Mesothelial cell of epicardium (in vitro differentiated cells): ENCODE measurements around the gene SLC7A14. TPM values are rescaled to one million over a fixed set of nuclear protein-coding genes. Genes with fewer than 3 reads are reported as not detected.

ENCODE experiments used
- DNase-seq, 2 experiments: peaks; one replicate each; pipeline ENCODE4 v3.0.0; 2021; ENCODE audit warnings: low spot score in 2 of 2; ENCODE audit not compliant: unreplicated experiment in 2 of 2
- H3K27ac Mint-ChIP-seq: 2 replicates; pipeline ENCODE4 v1.8.0; 2021; ENCODE audit warnings: mixed read lengths
- H3K27me3 Mint-ChIP-seq: 2 replicates; pipeline ENCODE4 v1.8.0; 2021; ENCODE audit warnings: low read depth, mixed read lengths
- H3K36me3 Mint-ChIP-seq: 2 replicates; pipeline ENCODE4 v1.8.0; 2021; ENCODE audit warnings: mixed read lengths
- H3K4me1 Mint-ChIP-seq: 2 replicates; pipeline ENCODE4 v1.8.0; 2021; ENCODE audit warnings: mixed read lengths
- H3K4me3 Mint-ChIP-seq: 2 replicates; pipeline ENCODE4 v1.8.0; 2021; ENCODE audit warnings: mild to moderate bottlenecking, moderate library complexity, mixed read lengths
- H3K9me3 Mint-ChIP-seq: 2 replicates; pipeline ENCODE4 v1.8.0; 2021; ENCODE audit warnings: mixed read lengths
- total RNA-seq: library from RNA; stranded (reverse); gene quantifications from 3 replicates; pipeline ENCODE4 v1.2.1, GENCODE V29; 2021
- TF ChIP-seq, protein P1 (sequence below): fragments of 200-600 bp; sonication (generic); IDR thresholded peaks from one replicate; pipeline ENCODE4 v1.5.0; 2021; ENCODE audit warnings: antibody characterized with exemption; ENCODE audit not compliant: unreplicated experiment

Gene SLC7A14
- total RNA-seq, 1 donor from 2014 or later = 6.6 TPM

DNA sequence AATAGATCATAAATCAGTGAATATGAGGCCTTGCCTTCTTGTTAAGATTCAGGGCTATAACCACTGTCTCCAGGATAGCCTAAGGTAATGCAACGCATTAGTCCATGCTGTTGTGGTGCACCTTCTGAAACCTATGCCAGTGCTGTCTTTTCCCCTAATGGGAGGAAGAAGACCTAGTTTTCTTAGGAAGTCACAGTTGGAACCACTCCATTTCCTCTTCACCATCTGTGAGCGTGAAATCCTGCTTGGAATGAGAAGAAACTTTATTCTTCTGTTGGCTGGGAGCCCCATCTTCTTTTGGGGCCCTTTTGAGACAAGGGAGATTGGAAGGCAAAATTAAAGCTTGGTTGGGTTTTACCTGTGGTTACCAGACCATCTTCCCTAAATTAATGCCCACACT, 25.9 kb upstream of the SLC7A14 start:
- no peak overlapping the region for H3K27ac Mint-ChIP-seq
- no peak for DNase-seq
- TF ChIP-seq, protein P1, sequence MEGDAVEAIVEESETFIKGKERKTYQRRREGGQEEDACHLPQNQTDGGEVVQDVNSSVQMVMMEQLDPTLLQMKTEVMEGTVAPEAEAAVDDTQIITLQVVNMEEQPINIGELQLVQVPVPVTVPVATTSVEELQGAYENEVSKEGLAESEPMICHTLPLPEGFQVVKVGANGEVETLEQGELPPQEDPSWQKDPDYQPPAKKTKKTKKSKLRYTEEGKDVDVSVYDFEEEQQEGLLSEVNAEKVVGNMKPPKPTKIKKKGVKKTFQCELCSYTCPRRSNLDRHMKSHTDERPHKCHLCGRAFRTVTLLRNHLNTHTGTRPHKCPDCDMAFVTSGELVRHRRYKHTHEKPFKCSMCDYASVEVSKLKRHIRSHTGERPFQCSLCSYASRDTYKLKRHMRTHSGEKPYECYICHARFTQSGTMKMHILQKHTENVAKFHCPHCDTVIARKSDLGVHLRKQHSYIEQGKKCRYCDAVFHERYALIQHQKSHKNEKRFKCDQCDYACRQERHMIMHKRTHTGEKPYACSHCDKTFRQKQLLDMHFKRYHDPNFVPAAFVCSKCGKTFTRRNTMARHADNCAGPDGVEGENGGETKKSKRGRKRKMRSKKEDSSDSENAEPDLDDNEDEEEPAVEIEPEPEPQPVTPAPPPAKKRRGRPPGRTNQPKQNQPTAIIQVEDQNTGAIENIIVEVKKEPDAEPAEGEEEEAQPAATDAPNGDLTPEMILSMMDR = no peak
- peaks cover 10% of the 10 kb centered on the region for H3K4me1 Mint-ChIP-seq
- H3K27me3 Mint-ChIP-seq = no peaks in the 10 kb centered on the region
- H3K9me3 Mint-ChIP-seq = peaks cover 4% of the 10 kb centered on the region
- no peaks in the 10 kb centered on the region for H3K36me3 Mint-ChIP-seq
- no peak overlapping the region for H3K4me3 Mint-ChIP-seq

DNA sequence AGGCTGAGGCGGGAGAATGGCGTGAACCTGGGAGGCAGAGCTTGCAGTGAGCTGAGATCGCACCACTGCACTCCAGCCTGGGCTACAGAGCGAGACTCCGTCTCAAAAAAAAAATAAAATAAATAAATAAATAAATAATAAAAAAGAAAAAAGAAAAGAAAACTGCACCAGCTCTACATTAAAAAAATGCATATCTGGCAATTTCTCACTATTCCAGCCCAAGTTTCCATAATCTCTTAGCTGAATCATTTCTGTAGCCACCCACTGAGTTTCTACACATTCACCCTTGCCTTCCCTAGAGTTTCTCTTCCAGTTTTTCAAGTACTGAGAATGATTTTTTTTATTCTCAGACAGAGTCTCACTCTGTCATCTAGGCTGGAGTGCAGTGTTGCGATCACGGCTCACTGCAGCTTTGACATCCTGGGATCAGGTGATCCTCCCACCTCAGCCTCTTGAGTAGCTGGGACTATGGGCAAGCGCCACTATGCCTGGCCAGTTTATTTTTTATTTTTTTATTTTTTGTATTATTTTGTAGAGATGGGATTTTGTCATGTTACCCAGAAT, 24.5 kb upstream of the SLC7A14 start:
- H3K4me3 Mint-ChIP-seq = no peak overlapping the region
- H3K27ac Mint-ChIP-seq = no peak overlapping the region
- TF ChIP-seq, protein P1 = no peak
- H3K27me3 Mint-ChIP-seq = peaks cover 2% of the 10 kb centered on the region
- H3K4me1 Mint-ChIP-seq = peaks cover 10% of the 10 kb centered on the region
- H3K9me3 Mint-ChIP-seq = no peaks in the 10 kb centered on the region
- no peak for DNase-seq
- H3K36me3 Mint-ChIP-seq = no peaks in the 10 kb centered on the region

DNA sequence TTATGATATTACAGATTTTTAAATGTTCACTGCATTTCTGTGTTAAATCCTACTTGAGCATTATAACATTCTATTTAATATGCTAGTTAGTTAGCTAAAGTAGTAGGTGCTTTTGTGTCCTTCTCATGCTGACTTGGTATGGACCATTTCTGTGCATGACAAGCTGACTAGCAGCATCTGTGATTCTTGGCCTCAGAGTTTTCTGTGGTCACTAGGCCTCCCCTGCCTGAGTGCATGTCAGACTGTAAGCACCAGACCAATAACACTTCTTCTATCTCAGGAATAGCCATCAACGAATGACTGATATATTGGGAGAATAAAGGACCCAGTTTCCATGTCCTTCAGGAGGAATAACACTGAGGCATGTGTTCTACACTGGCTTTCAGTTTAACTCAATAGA, 22.6 kb upstream of the SLC7A14 start:
- Mint-ChIP-seq H3K36me3 (no peaks in the 10 kb centered on the region), H3K9me3 (no peaks in the 10 kb centered on the region), H3K4me3 (no peak overlapping the region)

DNA sequence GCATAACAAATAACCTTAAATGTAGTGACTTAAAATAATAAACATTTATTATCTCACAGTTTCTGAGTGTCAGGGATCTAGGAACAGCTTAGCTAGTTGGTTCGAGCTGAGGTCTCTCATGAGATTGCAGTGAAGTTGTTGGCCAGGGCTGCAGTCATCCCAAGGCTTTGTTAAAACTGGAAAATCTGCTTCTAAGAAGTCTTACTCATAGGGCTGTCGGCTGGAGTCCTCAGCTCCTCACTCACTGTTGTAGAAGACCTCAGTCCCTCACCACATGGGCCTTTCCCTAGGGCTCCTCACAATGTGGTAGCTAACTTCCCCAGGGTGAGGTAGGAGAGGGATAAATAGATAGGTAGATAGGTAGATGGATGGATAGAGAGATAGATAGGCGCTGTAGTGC, 20.8 kb upstream of the SLC7A14 start:
- Mint-ChIP-seq H3K9me3 (peaks cover under 1% of the 10 kb centered on the region), H3K4me1 (peaks cover 8% of the 10 kb centered on the region), H3K27ac (no peak overlapping the region), H3K27me3 (peaks cover 10% of the 10 kb centered on the region), H3K4me3 (no peak overlapping the region), H3K36me3 (no peaks in the 10 kb centered on the region)
- TF ChIP-seq, protein P1 = no peak
- no peak for DNase-seq

More for the DNA sequence above, 22.6 kb upstream of the SLC7A14 start:
- Mint-ChIP-seq H3K27ac (no peak overlapping the region), H3K27me3 (peaks cover 8% of the 10 kb centered on the region), H3K4me1 (peaks cover 10% of the 10 kb centered on the region)
- no peak for DNase-seq
- TF ChIP-seq, protein P1 = no peak

DNA sequence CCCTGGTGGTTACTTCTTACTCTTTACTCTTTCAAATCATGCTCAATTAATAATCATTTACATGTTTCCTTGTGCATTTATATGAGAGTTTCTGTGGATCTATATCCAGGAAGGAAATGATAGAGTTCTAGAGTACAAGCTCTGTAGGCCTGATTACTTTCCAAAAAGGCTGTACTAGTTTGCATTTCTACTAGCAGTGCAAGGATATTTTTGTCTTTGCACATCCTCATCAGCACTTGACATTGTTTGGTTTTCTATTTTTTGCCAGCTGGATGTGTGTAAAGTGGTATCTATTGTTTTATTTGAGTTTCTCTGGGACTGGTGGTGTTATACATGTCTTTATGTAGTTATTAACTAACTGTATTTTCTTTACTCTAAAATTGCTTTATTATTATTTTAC, 19.6 kb upstream of the SLC7A14 start:
- H3K4me1 Mint-ChIP-seq = peaks cover 3% of the 10 kb centered on the region
- DNase-seq = no peak
- no peak overlapping the region for H3K4me3 Mint-ChIP-seq
- no peak overlapping the region for H3K27ac Mint-ChIP-seq
- H3K36me3 Mint-ChIP-seq = no peaks in the 10 kb centered on the region
- H3K9me3 Mint-ChIP-seq = peaks cover 4% of the 10 kb centered on the region
- peaks cover 10% of the 10 kb centered on the region for H3K27me3 Mint-ChIP-seq
- TF ChIP-seq, protein P1 = no peak
